GM12865 (cell line): Measurements from ENCODE around the gene ZNF511.
A peak's percentile ranks its signal among the peaks of the same experiment; 100 is the strongest.

Experiments
- DNase-seq: peaks from one replicate; pipeline ENCODE4 v3.0.0; 2010; ENCODE audit warnings: low read depth
- H3K4me3 ChIP-seq: 2 replicates; pipeline ENCODE4 v1.5.1; 2011; ENCODE audit warnings: mild to moderate bottlenecking, low read depth, low read length, control low read depth
- TF ChIP-seq, protein P1 (sequence below): IDR thresholded peaks from 2 replicates; pipeline ENCODE4 v1.5.1; 2011; ENCODE audit warnings: low read length, control low read depth, low read depth, inconsistent platforms; ENCODE audit not compliant: insufficient read depth; ENCODE audit errors: missing control alignments

ZNF511 gene

DNA sequence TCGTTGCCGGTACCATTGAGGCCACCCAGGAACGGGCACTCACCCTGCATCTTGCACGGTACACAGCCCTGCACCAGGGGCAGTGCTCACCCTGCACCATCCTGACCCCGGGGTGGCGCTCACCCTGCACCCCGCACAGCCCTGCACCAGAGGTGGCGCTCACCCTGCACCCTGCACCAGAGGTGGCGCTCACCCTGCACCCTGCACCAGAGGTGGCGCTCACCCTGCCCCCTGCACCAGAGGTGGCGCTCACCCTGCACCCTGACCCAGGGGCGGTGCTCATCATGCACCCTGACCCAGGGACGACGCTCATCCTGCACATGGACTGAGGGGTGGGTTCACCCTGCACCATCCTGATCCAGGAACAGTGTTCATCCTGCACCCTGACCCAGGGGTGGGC is 6.5 kb upstream of the ZNF511 start:
- no peak overlapping the region for H3K4me3 ChIP-seq
- no peak for DNase-seq
- TF ChIP-seq, protein P1, sequence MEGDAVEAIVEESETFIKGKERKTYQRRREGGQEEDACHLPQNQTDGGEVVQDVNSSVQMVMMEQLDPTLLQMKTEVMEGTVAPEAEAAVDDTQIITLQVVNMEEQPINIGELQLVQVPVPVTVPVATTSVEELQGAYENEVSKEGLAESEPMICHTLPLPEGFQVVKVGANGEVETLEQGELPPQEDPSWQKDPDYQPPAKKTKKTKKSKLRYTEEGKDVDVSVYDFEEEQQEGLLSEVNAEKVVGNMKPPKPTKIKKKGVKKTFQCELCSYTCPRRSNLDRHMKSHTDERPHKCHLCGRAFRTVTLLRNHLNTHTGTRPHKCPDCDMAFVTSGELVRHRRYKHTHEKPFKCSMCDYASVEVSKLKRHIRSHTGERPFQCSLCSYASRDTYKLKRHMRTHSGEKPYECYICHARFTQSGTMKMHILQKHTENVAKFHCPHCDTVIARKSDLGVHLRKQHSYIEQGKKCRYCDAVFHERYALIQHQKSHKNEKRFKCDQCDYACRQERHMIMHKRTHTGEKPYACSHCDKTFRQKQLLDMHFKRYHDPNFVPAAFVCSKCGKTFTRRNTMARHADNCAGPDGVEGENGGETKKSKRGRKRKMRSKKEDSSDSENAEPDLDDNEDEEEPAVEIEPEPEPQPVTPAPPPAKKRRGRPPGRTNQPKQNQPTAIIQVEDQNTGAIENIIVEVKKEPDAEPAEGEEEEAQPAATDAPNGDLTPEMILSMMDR, result no peak

DNA sequence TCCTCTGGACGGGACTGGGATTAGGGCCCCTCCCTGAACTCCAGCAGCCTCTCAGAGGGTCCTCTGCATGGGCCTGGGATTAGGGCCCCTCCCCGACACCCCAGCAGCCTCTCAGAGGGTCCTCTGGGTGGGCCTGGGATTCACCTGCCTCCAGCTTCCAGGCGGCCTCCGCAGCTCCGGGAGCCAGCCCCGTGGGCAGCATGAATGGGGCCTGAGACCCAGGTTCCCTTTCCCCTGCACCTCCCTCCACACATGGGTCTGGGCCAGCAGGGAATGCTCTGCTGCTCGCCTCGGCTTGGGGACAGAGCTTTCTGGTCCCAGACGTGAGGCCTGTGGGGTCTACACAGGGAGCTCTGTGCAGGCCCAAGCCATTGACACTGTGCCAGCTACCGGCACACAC is 5.5 kb upstream of the ZNF511 start:
- TF ChIP-seq, protein P1, result no peak

DNA sequence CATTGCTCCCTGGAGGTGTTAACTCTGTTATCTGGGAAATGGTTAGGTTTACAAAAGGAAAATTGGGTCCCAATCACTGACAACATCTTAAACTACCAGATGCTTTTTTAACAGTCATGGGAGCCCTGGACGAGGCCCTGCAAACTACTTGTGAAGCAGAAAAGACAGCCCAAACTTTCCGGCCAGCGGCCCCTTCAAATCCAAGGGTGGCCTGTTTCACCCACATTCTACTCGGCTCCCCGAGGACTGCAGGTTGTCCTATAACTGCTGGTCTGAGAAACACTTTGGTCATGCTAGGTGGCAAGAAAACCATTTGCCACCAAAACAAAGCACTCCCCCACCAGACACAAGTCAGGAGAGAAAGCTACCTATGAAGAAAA is 2.6 kb upstream of the ZNF511 start:
- TF ChIP-seq, protein P1, result no peak
- DNase-seq, result no peak
- H3K4me3 ChIP-seq, result no peak overlapping the region

More for the DNA sequence above, 5.5 kb upstream of the ZNF511 start:
- no peak for DNase-seq
- H3K4me3 ChIP-seq, result no peak overlapping the region

DNA sequence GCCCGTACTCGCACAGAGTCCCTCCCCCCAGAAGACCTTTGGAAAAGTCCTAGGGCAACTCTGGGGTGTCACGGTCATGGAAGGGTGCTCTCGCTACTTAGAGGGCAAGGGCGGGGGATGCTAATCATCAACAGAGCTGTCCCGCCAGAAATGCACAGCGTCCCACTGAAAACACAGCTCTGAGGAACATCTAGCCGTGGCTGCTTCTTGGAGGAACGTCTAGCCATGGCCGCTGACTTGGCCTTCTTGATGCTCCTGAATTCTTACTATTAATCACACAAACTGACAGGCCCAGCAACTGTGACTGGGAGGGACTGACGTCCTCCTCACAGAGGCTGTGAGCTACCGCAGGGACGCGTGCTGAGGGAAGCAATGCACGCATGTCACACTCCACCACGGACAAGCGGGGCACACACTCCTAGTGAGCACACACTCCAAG is 1.8 kb upstream of the ZNF511 start:
- no peak overlapping the region for H3K4me3 ChIP-seq
- DNase-seq, result no peak
- TF ChIP-seq, protein P1, result no peak

DNA sequence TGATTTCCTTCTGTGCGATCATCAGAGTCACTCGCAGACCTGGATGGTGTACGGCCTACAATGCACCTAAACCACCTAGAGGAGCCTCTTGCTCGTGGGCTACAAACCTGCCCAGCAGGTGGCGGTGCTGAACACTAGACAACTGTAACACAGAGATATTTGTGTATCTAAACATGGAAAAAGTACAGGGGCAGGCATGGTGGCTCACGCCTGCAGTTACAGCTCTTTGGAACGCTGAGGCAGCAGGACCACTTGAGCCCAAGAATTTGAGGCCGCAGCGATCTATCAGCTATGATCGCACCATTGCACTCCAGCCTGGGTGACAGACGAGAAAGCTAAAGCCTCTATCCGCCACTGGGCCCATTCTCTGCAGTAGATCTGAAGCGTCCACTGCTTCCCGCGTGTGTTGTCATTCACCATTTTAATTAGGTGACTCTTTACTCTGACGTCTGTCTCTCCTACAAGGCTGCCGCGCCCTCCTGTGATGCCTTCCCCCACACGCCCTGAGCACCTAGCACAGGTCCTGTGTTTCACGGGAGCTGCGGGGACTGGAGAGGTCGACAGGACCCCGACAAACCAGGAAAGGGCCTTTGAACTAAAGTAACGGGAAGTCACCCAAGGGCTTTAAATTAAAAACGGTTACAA is 816 bp upstream of the ZNF511 start:
- TF ChIP-seq, protein P1, result peak; percentile 86
- peak overlapping the region; percentile 96 for H3K4me3 ChIP-seq
- DNase-seq, result peak; percentile 86

DNA sequence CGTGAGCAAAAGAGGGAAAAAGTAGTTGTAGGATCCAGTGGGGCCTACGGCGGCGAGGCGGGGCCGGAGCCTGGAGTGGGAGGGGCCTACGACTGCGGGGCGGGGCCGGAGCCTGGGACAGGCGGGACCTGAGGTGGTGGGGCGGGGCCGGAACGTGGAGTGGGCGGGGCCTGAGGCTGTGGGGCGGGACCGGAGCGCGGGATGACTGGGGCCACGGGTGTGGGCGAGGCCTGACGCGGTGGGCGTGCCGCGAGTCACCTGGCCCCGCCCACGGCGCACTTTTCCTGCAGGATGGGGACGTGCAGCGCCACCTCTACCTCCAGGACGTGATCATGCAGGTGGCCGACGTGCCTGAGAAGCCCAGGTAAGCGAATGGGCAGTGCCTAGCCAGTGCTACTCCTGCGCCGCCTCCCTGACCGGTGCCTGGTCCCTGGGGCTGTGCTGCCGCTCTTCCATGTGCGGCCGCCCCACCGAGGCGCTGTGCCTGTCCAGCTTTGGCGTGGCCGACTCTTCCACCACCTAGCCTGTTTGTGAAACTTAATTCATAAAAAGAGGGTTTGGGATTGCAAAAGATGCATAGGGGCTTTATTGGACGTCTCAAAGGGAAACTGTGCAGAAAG is 496 bp downstream of the ZNF511 start:
- H3K4me3 ChIP-seq, result peak overlapping the region; percentile 96
- TF ChIP-seq, protein P1, result no peak
- DNase-seq, result peak; percentile 94
